ENCODE results near the gene ASF1B. TPM values are rescaled to one million over a fixed set of nuclear protein-coding genes. Genes with fewer than 3 reads are reported as not detected.

The ASF1B gene
- total and polyA plus RNA-seq, 2 donors (not counting 1 experiment from before 2014, with no cell fraction given) = 1.9 to 2.5 TPM

- Histone ChIP-seq H3K27ac (ENCODE audit: low read length in 2 of 2) (no peak overlapping the region), H3K4me2 (replicated peaks; ENCODE audit: low read depth, low read length, poor library complexity, severe bottlenecking) (no peak overlapping the region), H3K27me3 (replicated peaks in 1 of 4; ENCODE audit: control extremely low read depth in 1 of 4, control insufficient read depth in 3 of 4, insufficient read depth in 4 of 4, low read length in 3 of 4) (no peaks in the 10 kb centered on the region), H3K9me3 (ENCODE audit: control extremely low read depth in 1 of 3, control insufficient read depth in 2 of 3, insufficient read depth in 1 of 3, low read length in 2 of 3) (no peaks in the 10 kb centered on the region), H3K4me1 (ENCODE audit: control insufficient read depth in 2 of 2, insufficient read depth in 2 of 2, low read length in 2 of 2) (no peaks in the 10 kb centered on the region), H3K9ac (ENCODE audit: low read length) (no peak overlapping the region), H4K20me1 (ENCODE audit: control insufficient read depth, insufficient read depth, low read length, poor library complexity, severe bottlenecking) (no peaks in the 10 kb centered on the region), H2AFZ (ENCODE audit: insufficient read depth, low read depth, low read length, poor library complexity, severe bottlenecking) (no peak overlapping the region), H3K36me3 (replicated peaks in 1 of 2; ENCODE audit: control extremely low read depth in 1 of 2, control insufficient read depth in 1 of 2, extremely low read depth in 1 of 2, insufficient read depth in 2 of 2, low read length in 1 of 2) (no peaks in the 10 kb centered on the region), H3K79me2 (ENCODE audit: control insufficient read depth, insufficient read depth, low read length) (no peaks in the 10 kb centered on the region), H3K4me3 (ENCODE audit: control extremely low read depth in 1 of 5, extremely low read depth in 1 of 5, insufficient read depth in 1 of 5, low read depth in 2 of 5, low read length in 4 of 5) (no peak overlapping the region)
- ChIA-PET CTCF (no interaction called here), POLR2A (no interaction called here)
- intact Hi-C loops (cut with micrococcal nuclease) = no loop called here
- Mint-ChIP-seq H3K27me3 (no peaks in the 10 kb centered on the region), H3K27ac (no peak overlapping the region), H3K9me3 (ENCODE audit: insufficient read depth) (no peaks in the 10 kb centered on the region), H3K4me3 (no peak overlapping the region), H3K4me1 (peaks cover 4% of the 10 kb centered on the region)
- TF ChIP-seq EZH2 (IDR thresholded peaks at IDR 0.05; ENCODE audit: borderline replicate concordance, insufficient read depth, low read depth, low read length, poor library complexity, severe bottlenecking) (no peak), CTCF (IDR thresholded peaks at IDR 0.05) (no peak)
- ATAC-seq (ENCODE audit: low read depth) (no peak), DNase-seq (no peak)
- 93% methylated on average over 21 of the region's 23 CpGs for WGBS (ENCODE audit: insufficient coverage)
These were observed 41.2 kb upstream of the ASF1B start for GRCh38 chr19:14177496-14178074.

GRCh38 chr19:14175351-14175792, 39.0 kb upstream of the ASF1B start:
- H3K4me3 ChIP-seq (ENCODE audit: control extremely low read depth in 1 of 5, extremely low read depth in 1 of 5, insufficient read depth in 1 of 5, low read depth in 2 of 5, low read length in 4 of 5) = no peak overlapping the region
- no peaks in the 10 kb centered on the region for H3K27me3 ChIP-seq (replicated peaks in 1 of 4; ENCODE audit: control extremely low read depth in 1 of 4, control insufficient read depth in 3 of 4, insufficient read depth in 4 of 4, low read length in 3 of 4)
- Mint-ChIP-seq H3K27ac (no peak overlapping the region), H3K4me3 (no peak overlapping the region), H3K9me3 (ENCODE audit: insufficient read depth) (no peaks in the 10 kb centered on the region), H3K27me3 (no peaks in the 10 kb centered on the region), H3K4me1 (peaks cover 4% of the 10 kb centered on the region)
- H3K36me3 ChIP-seq (replicated peaks in 1 of 2; ENCODE audit: control extremely low read depth in 1 of 2, control insufficient read depth in 1 of 2, extremely low read depth in 1 of 2, insufficient read depth in 2 of 2, low read length in 1 of 2) = no peaks in the 10 kb centered on the region
- H3K4me1 ChIP-seq (ENCODE audit: control insufficient read depth in 2 of 2, insufficient read depth in 2 of 2, low read length in 2 of 2) = no peaks in the 10 kb centered on the region
- ChIA-PET POLR2A (no interaction called here), CTCF (no interaction called here)
- H3K9ac ChIP-seq (ENCODE audit: low read length) = no peak overlapping the region
- 92% methylated on average over 6 of the region's 6 CpGs for WGBS (ENCODE audit: insufficient coverage)
- H3K9me3 ChIP-seq (ENCODE audit: control extremely low read depth in 1 of 3, control insufficient read depth in 2 of 3, insufficient read depth in 1 of 3, low read length in 2 of 3) = peaks cover 0 to under 1% (median 0%) of the 10 kb centered on the region in 3 donors
- DNase-seq = no peak
- H3K27ac ChIP-seq (ENCODE audit: low read length in 2 of 2) = no peak overlapping the region
- no peaks in the 10 kb centered on the region for H4K20me1 ChIP-seq (ENCODE audit: control insufficient read depth, insufficient read depth, low read length, poor library complexity, severe bottlenecking)
- no peak for TF ChIP-seq CTCF (IDR thresholded peaks at IDR 0.05)
- TF ChIP-seq EZH2 (IDR thresholded peaks at IDR 0.05; ENCODE audit: borderline replicate concordance, insufficient read depth, low read depth, low read length, poor library complexity, severe bottlenecking) = no peak
- no peaks in the 10 kb centered on the region for H3K79me2 ChIP-seq (ENCODE audit: control insufficient read depth, insufficient read depth, low read length)
- H3K4me2 ChIP-seq (replicated peaks; ENCODE audit: low read depth, low read length, poor library complexity, severe bottlenecking) = no peak overlapping the region
- intact Hi-C loops (cut with micrococcal nuclease) = no loop called here
- H2AFZ ChIP-seq (ENCODE audit: insufficient read depth, low read depth, low read length, poor library complexity, severe bottlenecking) = no peak overlapping the region
- no peak for ATAC-seq (ENCODE audit: low read depth)
